Measurements from ENCODE around the gene LCK. TPM values are rescaled to one million over a fixed set of nuclear protein-coding genes. Genes with fewer than 3 reads are reported as not detected.

LCK gene
- total RNA-seq, result 1 to 10 TPM; 2.2 to 4.0 (median 3.5) TPM

GRCh38 chr1:32250893-32251716 lies at the start of gene LCK:
LCK (plus strand) TSS chr1:32251265; CDS start chr1:32274330, 23,065 bp downstream.
- Histone ChIP-seq H3K27ac (peak within 1 kb of the TSS; percentile 51 to 79 (median 67)), H3K9me3 (no peaks in the 10 kb centered on the region), H3K36me3 (no peaks in the 10 kb centered on the region), H3K4me1 (peaks cover 17 to 45% of the 10 kb centered on the region in 2 donors), H3K27me3 (no peaks in the 10 kb centered on the region), H3K4me3 (replicated peaks in 1 of 3) (no peak within 1 kb of the TSS)
- TF ChIP-seq CTCF (IDR thresholded peaks at IDR 0.05), result no peak
- TF ChIP-seq POLR2A (IDR thresholded peaks at IDR 0.05), result no peak
- intact Hi-C loops (cut with DNase I), result no loop called here
- WGBS, 2 donors, result 86 to 88% methylated on average over 21 to 24 of the region's 25 CpGs
- no peak for DNase-seq

- DNase-seq, result no peak
- Histone ChIP-seq H3K9me3 (no peaks in the 10 kb centered on the region), H3K4me3 (replicated peaks in 1 of 3) (peak overlapping the region; percentile 5 to 62 (median 46)), H3K27me3 (no peaks in the 10 kb centered on the region), H3K27ac (peak overlapping the region; percentile 5 to 74 (median 40)), H3K4me1 (peaks cover 22 to 46% of the 10 kb centered on the region in 2 donors), H3K36me3 (no peaks in the 10 kb centered on the region)
- TF ChIP-seq POLR2A (IDR thresholded peaks at IDR 0.05) (no peak), CTCF (IDR thresholded peaks at IDR 0.05) (no peak)
- intact Hi-C loops (cut with DNase I), result no loop called here
- WGBS, 2 donors, result 30 to 35% methylated on average over 26 of the region's 26 CpGs
These were observed 46.1 kb upstream of the LCK start for GRCh38 chr1:32204943-32205361.

GRCh38 chr1:32205401-32206370 lies 45.4 kb upstream of the LCK start, which contains the start of gene IQCC:
IQCC (plus strand) TSS chr1:32205671; CDS start chr1:32205682, 11 bp downstream.
- Histone ChIP-seq H3K27me3 (no peaks in the 10 kb centered on the region), H3K36me3 (no peaks in the 10 kb centered on the region), H3K4me1 (peaks cover 20 to 43% of the 10 kb centered on the region in 2 donors), H3K9me3 (no peaks in the 10 kb centered on the region), H3K27ac (peak within 1 kb of the TSS; percentile 5 to 74 (median 40)), H3K4me3 (replicated peaks in 1 of 3) (peak within 1 kb of the TSS; percentile 19 to 62 (median 46))
- intact Hi-C loops (cut with DNase I), result no loop called here
- DNase-seq, result peak; percentile 95 to 96
- 2 to 3% methylated on average over 26 to 27 of the region's 77 CpGs for WGBS, 2 donors
- TF ChIP-seq CTCF (IDR thresholded peaks at IDR 0.05) (peak in 1 of 6 experiments; percentile 2), POLR2A (IDR thresholded peaks at IDR 0.05) (peak; percentile 18 to 86)

GRCh38 chr1:32208469-32208868 lies 42.6 kb upstream of the LCK start:
- Histone ChIP-seq H3K9me3 (no peaks in the 10 kb centered on the region), H3K4me1 (peaks cover 11 to 28% of the 10 kb centered on the region in 2 donors), H3K4me3 (replicated peaks in 1 of 3) (no peak overlapping the region), H3K36me3 (no peaks in the 10 kb centered on the region), H3K27ac (no peak overlapping the region), H3K27me3 (no peaks in the 10 kb centered on the region)
- WGBS, 2 donors, result 84 to 88% methylated on average over 6 of the region's 6 CpGs
- no peak for TF ChIP-seq CTCF (IDR thresholded peaks at IDR 0.05)
- TF ChIP-seq POLR2A (IDR thresholded peaks at IDR 0.05), result no peak
- intact Hi-C loops (cut with DNase I), result no loop called here
- DNase-seq, result no peak
